Upper lobe of left lung (tissue), 4 donors: ENCODE results near the gene PPP1R3F.

Experiments used
- POLR2A ChIP-seq, 4 donors: fragments of 450-650 bp; IDR thresholded peaks; one replicate each; pipeline ENCODE4 v1.5.1; 2016 to 2017; ENCODE audit warnings: antibody characterized with exemption in 4 of 4, mild to moderate bottlenecking in 2 of 4
- POLR2AphosphoS5 ChIP-seq, 2 donors: sonication (generic); formaldehyde crosslinking; IDR thresholded peaks; one replicate each; pipeline ENCODE4 v1.5.1; 2017; ENCODE audit warnings: antibody characterized with exemption in 2 of 2
- TF ChIP-seq, protein P1 (sequence below), 6 experiments: fragments of 450-650 bp in 4 of 6; fragments of 200-600 bp in 2 of 6; sonication (generic) in 2 of 6; IDR thresholded peaks; one replicate each; pipeline ENCODE4 v1.5.1; 2016 to 2019; ENCODE audit warnings: antibody characterized with exemption in 6 of 6

DNA sequence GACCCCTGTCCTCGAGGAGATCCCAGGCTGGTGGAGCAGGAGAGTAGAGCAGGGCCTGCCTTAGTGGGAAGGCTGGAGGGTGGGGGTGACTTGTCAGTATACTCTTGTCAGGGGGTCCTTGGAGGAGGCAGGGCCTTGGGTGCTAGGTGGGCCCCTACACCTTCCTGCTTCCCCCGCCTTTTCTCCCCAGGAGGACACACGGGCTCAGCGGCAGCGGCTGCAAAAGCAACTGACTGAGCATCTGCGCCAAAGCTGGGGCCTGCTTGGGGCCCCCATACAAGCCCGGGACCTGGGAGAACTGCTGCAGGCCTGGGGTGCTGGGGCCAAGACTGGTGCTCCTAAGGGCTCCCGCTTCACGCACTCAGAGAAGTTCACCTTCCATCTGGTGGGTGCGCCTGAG is 23.1 kb upstream of the PPP1R3F start:
- TF ChIP-seq, protein P1, sequence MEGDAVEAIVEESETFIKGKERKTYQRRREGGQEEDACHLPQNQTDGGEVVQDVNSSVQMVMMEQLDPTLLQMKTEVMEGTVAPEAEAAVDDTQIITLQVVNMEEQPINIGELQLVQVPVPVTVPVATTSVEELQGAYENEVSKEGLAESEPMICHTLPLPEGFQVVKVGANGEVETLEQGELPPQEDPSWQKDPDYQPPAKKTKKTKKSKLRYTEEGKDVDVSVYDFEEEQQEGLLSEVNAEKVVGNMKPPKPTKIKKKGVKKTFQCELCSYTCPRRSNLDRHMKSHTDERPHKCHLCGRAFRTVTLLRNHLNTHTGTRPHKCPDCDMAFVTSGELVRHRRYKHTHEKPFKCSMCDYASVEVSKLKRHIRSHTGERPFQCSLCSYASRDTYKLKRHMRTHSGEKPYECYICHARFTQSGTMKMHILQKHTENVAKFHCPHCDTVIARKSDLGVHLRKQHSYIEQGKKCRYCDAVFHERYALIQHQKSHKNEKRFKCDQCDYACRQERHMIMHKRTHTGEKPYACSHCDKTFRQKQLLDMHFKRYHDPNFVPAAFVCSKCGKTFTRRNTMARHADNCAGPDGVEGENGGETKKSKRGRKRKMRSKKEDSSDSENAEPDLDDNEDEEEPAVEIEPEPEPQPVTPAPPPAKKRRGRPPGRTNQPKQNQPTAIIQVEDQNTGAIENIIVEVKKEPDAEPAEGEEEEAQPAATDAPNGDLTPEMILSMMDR (IDR thresholded peaks at IDR 0.05), result no peak
- TF ChIP-seq POLR2A (IDR thresholded peaks at IDR 0.05), result no peak
- no peak for TF ChIP-seq POLR2AphosphoS5 (IDR thresholded peaks at IDR 0.05)
